Activated T-helper 17 cell treated with anti-CD3 and anti-CD28 coated beads, Interleukin-2, amount 50 U/mL, for 72 hours (primary cell): Measurements from ENCODE around the gene SLC25A22. TPM values are rescaled to one million over a fixed set of nuclear protein-coding genes. Genes with fewer than 3 reads are reported as not detected.

Source experiments
- ATAC-seq: fragments of 150-1000 bp; cut with Tn5 transposase; replicated peaks from 2 replicates; pipeline ENCODE4 v1.10.0; 2021; ENCODE audit warnings: mild to moderate bottlenecking, moderate library complexity
- H3K27ac Mint-ChIP-seq: one replicate; pipeline ENCODE4 v1.8.0; 2022; ENCODE audit warnings: mixed read lengths
- H3K27me3 Mint-ChIP-seq: one replicate; pipeline ENCODE4 v1.8.0; 2022; ENCODE audit warnings: mixed read lengths
- H3K36me3 Mint-ChIP-seq: one replicate; pipeline ENCODE4 v1.8.0; 2022; ENCODE audit warnings: low read depth, mild to moderate bottlenecking, mixed read lengths
- H3K4me1 Mint-ChIP-seq: one replicate; pipeline ENCODE4 v1.8.0; 2022; ENCODE audit warnings: mixed read lengths
- H3K4me3 Mint-ChIP-seq: one replicate; pipeline ENCODE4 v1.8.0; 2022; ENCODE audit warnings: mild to moderate bottlenecking, mixed read lengths
- H3K9me3 Mint-ChIP-seq: one replicate; pipeline ENCODE4 v1.8.0; 2022; ENCODE audit warnings: mixed read lengths
- total RNA-seq, 2 donors: library from RNA; stranded (reverse); gene quantifications; one replicate each; pipeline ENCODE4 v1.2.3, GENCODE V29; 2022

Gene SLC25A22
- total RNA-seq, 2 donors from 2014 or later, result 27.9 to 62.2 TPM

DNA sequence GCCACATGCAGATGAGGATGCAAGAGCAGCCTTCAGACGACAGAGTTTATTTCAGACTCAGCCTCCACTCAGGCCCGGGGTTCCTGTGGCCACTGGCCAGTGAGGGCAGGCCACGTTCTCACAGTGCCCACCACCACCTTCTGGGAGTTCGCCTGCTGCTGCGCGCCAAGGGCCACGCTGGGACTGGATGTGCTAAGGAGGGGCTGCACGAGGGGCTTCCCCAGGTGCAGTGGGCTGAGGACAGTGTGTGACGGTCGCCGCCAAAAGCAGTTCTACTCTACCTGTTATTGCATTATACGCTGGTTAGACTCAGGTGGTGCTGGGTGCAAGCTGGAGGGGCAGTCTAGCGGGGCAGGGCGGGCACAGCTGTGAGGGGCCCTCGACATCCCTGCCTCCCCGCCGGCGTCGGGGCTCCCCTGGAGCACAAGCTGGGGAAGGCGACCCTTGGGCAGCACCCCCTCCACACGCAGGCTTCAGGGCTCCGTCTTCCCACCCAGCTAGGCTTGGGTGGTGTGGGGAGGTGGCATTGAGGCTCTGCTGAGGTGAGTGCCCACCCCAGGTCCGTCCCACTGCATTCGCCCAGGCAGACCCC lies 10.9 kb downstream of the SLC25A22 start:
- no peak overlapping the region for H3K27ac Mint-ChIP-seq
- no peak for ATAC-seq
- H3K4me1 Mint-ChIP-seq, result no peaks in the 10 kb centered on the region
- H3K9me3 Mint-ChIP-seq, result no peaks in the 10 kb centered on the region
- no peaks in the 10 kb centered on the region for H3K27me3 Mint-ChIP-seq
- peaks cover 12% of the 10 kb centered on the region for H3K36me3 Mint-ChIP-seq
- no peak overlapping the region for H3K4me3 Mint-ChIP-seq

DNA sequence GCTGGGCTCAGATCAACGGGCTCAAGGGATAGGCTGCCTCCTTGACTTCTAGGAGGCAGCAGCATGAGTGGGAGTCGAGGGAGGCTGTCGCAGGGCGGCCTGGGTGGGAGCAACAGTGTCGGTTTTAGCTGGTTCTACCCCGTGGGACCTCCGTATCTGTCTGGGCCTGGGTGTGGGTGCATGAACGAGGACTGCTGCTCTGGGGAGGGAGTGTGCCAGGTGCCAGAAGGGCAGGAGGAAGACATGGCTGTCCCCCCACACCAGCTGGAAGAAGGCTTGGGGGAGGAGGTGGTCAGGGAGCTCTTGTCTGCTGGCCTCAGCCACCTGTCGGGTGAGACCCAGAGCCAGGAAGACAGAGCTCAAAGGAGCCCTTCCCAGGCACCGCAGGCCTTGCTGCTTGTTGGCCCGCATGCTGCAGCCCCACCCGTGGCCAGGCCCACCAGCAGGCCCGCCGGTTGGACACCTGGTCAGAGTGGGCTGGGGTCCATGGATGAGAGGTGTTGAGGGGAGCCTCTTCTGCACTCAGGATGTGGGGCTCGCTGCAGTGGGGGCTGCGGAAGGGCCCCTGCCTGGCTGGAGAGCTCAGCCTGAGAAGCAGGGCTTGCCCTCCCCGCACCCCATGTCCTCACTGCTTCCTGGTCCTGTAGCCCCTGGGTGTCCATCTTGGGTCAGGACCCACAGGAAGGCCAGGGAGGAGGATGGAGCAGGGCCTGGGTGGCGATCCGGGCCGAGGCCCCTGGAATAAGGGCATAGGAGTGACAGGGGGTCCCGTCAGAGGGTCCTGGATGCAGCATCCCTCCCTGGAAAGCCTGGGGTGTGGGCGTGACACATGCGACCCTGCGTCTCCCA lies 11.6 kb downstream of the SLC25A22 start:
- Mint-ChIP-seq H3K4me1 (no peaks in the 10 kb centered on the region), H3K9me3 (no peaks in the 10 kb centered on the region), H3K27ac (peak overlapping the region; percentile 64)

DNA sequence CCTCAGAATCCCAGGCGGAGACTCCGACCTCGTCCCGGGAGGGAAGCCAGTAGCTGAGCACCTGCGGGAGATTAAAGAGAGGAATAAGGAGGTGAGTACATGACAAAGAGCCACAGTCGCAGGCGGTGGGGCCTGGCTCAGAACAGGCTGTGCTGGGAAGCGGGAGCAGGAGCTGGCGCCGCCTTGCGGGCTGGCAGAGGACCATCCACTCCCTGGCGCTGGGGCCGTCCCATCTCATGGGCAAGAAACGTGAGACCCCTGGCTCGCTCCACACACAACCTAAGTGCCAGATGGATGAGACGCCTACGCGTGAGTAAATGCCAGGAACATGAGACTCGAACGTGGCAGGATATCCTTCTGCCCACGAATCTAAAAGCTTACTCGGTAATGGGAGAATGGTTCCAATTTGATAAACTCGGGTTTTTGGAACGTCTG lies 14.5 kb downstream of the SLC25A22 start:
- no peaks in the 10 kb centered on the region for H3K9me3 Mint-ChIP-seq
- no peak overlapping the region for H3K4me3 Mint-ChIP-seq
- ATAC-seq, result peak; percentile 75
- H3K36me3 Mint-ChIP-seq, result peaks cover 6% of the 10 kb centered on the region
- H3K4me1 Mint-ChIP-seq, result no peaks in the 10 kb centered on the region
- H3K27ac Mint-ChIP-seq, result no peak overlapping the region
- H3K27me3 Mint-ChIP-seq, result no peaks in the 10 kb centered on the region

More for the DNA sequence above, 11.6 kb downstream of the SLC25A22 start:
- no peaks in the 10 kb centered on the region for H3K27me3 Mint-ChIP-seq
- no peak overlapping the region for H3K4me3 Mint-ChIP-seq
- no peak for ATAC-seq
- H3K36me3 Mint-ChIP-seq, result peaks cover 11% of the 10 kb centered on the region

DNA sequence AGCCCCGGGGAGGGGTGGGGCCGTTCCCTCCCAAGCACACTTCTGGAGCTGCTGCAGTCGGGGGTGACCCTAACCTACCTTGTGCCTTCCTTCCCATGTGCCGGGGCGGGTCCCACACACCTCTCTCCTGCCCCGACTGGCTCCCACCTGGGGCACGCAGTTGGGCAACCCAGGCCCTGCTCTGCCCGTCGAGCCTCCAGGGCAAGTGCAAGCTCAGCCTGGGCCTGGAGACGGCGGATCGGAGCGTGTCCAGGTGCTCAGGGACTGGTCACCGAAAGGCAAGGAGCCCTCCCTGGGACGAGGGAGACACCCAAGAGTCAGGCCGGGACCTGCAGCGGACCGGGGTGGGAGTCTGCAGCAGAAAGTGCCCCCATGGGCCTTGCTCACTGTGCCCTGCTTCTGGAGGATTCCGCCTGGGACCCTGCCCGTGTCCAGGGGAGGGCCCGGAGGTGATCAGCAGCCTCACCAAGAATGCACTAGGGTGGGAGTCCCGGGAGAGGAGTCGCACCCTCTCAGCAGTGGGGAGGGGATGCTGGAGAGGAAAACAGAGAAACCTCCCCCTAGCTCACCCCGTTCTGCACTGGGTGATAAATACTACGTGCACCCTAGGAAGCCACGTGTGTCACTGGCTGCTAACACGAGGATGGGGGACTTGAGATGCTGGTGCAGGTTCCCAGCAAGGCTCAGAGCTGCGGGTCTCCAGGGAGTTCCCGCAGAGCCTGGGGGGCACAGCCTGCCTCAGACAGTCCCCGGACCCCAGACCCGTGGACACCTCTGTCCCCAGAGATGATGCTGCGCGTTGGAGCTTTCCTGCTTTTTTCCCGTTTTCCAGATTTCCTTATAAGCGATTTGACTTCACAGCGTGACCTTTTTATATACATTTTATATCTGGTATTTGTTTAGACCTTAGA lies 15.6 kb downstream of the SLC25A22 start:
- Mint-ChIP-seq H3K4me3 (no peak overlapping the region), H3K4me1 (no peaks in the 10 kb centered on the region), H3K27ac (no peak overlapping the region), H3K9me3 (no peaks in the 10 kb centered on the region), H3K27me3 (no peaks in the 10 kb centered on the region), H3K36me3 (peaks cover 6% of the 10 kb centered on the region)
- ATAC-seq, result no peak

DNA sequence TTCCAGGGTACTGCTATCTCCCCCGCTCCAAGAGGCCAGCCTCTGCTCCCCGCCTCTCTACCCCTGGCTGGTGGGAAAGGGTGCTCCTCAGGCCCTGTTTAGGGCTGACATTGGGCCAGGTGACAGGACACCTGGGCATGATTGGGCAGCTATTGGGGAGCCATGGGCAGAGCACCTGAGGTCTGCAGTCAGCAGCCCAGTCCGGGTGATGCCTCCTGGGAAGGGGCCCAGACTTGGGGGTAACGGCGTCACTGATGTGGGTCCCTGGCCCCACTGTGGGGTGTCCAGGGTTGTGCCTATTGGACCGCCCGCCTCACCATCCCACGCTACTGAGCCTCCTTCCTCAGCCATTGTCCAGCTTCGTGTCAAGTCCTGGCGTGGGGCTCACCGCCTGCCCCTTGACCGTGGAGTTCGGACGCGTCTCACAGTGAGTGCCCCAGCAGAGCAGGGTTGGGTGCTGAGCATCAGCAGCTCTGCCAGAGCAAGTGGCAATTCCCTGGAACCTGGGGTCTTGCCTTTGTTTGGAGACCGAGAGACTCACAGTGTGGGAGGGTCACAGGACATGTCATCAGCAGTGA lies 18.0 kb downstream of the SLC25A22 start:
- Mint-ChIP-seq H3K4me3 (no peak overlapping the region), H3K27ac (no peak overlapping the region), H3K27me3 (no peaks in the 10 kb centered on the region), H3K9me3 (no peaks in the 10 kb centered on the region), H3K36me3 (peaks cover 16% of the 10 kb centered on the region), H3K4me1 (no peaks in the 10 kb centered on the region)
- no peak for ATAC-seq

- H3K4me3 Mint-ChIP-seq, result peak overlapping the region; percentile 27
- H3K27me3 Mint-ChIP-seq, result no peaks in the 10 kb centered on the region
- no peaks in the 10 kb centered on the region for H3K4me1 Mint-ChIP-seq
- no peaks in the 10 kb centered on the region for H3K9me3 Mint-ChIP-seq
- peaks cover 20% of the 10 kb centered on the region for H3K36me3 Mint-ChIP-seq
- H3K27ac Mint-ChIP-seq, result no peak overlapping the region
- no peak for ATAC-seq
Observed at GRCh38 chr11:778976-779954, 18.8 kb downstream of the SLC25A22 start.

- H3K36me3 Mint-ChIP-seq, result peaks cover 28% of the 10 kb centered on the region
- ATAC-seq, result peak; percentile 92
- peak within 1 kb of the TSS; percentile 83 for H3K4me3 Mint-ChIP-seq
- H3K4me1 Mint-ChIP-seq, result no peaks in the 10 kb centered on the region
- peak within 1 kb of the TSS; percentile 86 for H3K27ac Mint-ChIP-seq
- no peaks in the 10 kb centered on the region for H3K9me3 Mint-ChIP-seq
- H3K27me3 Mint-ChIP-seq, result no peaks in the 10 kb centered on the region
Observed at GRCh38 chr11:777288-778255, 20.5 kb downstream of the SLC25A22 start, which contains the start of gene GATD1. Gene GATD1 (minus strand): TSS chr11:777487. CDS start chr11:777462, 25 bp downstream.

GRCh38 chr11:776561-777287 lies 21.4 kb downstream of the SLC25A22 start:
- Mint-ChIP-seq H3K27ac (peak overlapping the region; percentile 86), H3K9me3 (no peaks in the 10 kb centered on the region), H3K27me3 (no peaks in the 10 kb centered on the region), H3K36me3 (peaks cover 28% of the 10 kb centered on the region), H3K4me1 (no peaks in the 10 kb centered on the region), H3K4me3 (peak overlapping the region; percentile 83)
- peak; percentile 53 for ATAC-seq

DNA sequence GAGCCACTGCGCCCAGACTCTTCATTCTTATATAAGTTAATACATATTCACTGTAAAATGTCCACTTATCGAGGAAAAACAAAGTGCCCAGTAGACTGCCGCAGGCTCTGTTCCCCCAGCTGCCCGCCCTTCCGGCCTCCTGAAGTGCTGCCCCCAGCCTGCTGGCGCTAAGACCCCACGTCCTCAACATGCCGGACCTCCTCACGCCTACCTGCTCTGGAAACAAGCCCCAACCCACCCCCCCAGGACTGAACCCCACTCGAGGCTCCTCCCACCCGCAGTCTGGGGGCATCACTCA lies 21.9 kb downstream of the SLC25A22 start:
- H3K27ac Mint-ChIP-seq, result peak overlapping the region; percentile 86
- H3K4me1 Mint-ChIP-seq, result no peaks in the 10 kb centered on the region
- no peaks in the 10 kb centered on the region for H3K9me3 Mint-ChIP-seq
- no peaks in the 10 kb centered on the region for H3K27me3 Mint-ChIP-seq
- H3K36me3 Mint-ChIP-seq, result peaks cover 28% of the 10 kb centered on the region
- peak overlapping the region; percentile 83 for H3K4me3 Mint-ChIP-seq
- no peak for ATAC-seq

GRCh38 chr11:774873-775592 lies 23.0 kb downstream of the SLC25A22 start:
- Mint-ChIP-seq H3K9me3 (no peaks in the 10 kb centered on the region), H3K27me3 (no peaks in the 10 kb centered on the region), H3K4me3 (peak overlapping the region; percentile 83), H3K27ac (peak overlapping the region; percentile 86), H3K4me1 (no peaks in the 10 kb centered on the region), H3K36me3 (peaks cover 32% of the 10 kb centered on the region)
- ATAC-seq, result no peak

DNA sequence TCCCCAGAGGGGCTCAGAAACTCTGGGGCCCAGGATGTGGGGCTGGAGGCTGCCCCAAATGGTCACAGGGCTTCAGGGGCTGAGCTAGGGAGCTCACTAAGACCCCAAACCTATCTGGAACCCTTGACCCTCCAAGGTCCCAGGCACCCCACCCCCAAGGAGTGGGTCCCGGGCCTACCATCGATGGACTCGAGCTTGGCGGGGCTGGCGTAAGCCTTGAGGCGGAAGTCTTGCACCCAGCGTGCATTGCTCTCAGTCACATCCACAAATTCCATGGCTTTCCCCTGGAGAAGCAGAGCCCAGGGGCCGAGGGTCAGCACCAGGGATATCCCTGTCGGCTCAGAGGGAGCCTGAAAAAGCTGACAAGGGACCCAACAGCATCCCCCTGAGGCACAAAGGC lies 24.3 kb downstream of the SLC25A22 start:
- H3K27ac Mint-ChIP-seq, result no peak overlapping the region
- no peaks in the 10 kb centered on the region for H3K9me3 Mint-ChIP-seq
- no peak for ATAC-seq
- H3K27me3 Mint-ChIP-seq, result no peaks in the 10 kb centered on the region
- peaks cover 38% of the 10 kb centered on the region for H3K36me3 Mint-ChIP-seq
- no peaks in the 10 kb centered on the region for H3K4me1 Mint-ChIP-seq
- no peak overlapping the region for H3K4me3 Mint-ChIP-seq
